GM12878 (cell line): ENCODE data around the gene TEX10. TPM values are rescaled to one million over a fixed set of nuclear protein-coding genes. Genes with fewer than 3 reads are reported as not detected.

Source experiments
- ATAC-seq: fragments of 200-7000 bp; cut with Tn5 transposase; 3 replicates; pipeline ENCODE4 v1.9.1; 2020; ENCODE audit warnings: mild to moderate bottlenecking, moderate library complexity
- BruUV-seq: library from RNA; stranded (reverse); fragments of 400-500 nt; replicated peaks from 2 replicates; lab custom pipeline; 2021; lab: Mats Ljungman, UMichigan
- CTCF ChIA-PET: fragments of 300-600 bp; sonication (Branson Sonifier 250); formaldehyde crosslinking; extraction: SDS; loops from one replicate; lab custom pipeline; 2021; ENCODE audit warnings: inconsistent platforms; lab: Yijun Ruan, JAX
- POLR2A ChIA-PET: fragments of 350-600 bp; formaldehyde crosslinking; extraction: SDS; loops from one replicate; lab custom pipeline; 2021; ENCODE audit warnings: inconsistent platforms; lab: Charles Lee
- RAD21 ChIA-PET: fragments of 300-600 bp; sonication (Branson Sonifier 250); formaldehyde crosslinking; loops from one replicate; lab custom pipeline; 2023; ENCODE audit warnings: antibody characterized with exemption; ENCODE audit not compliant: unreplicated experiment; lab: Charles Lee
- SMC1A ChIA-PET: fragments of 300-600 bp; sonication (Branson Sonifier 250); formaldehyde crosslinking; loops from one replicate; lab custom pipeline; 2023; ENCODE audit not compliant: unreplicated experiment, uncharacterized antibody; lab: Charles Lee
- DNase-seq: peaks from one replicate; pipeline ENCODE4 v3.0.0-alpha.2; 2011; ENCODE audit warnings: low read depth, low spot score
- FAIRE-seq: peaks from 3 replicates; lab custom pipeline; 2011; peaks lifted over from hg19 to GRCh38; lab: Jason Lieb, UNC
- H2AFZ ChIP-seq: 2 replicates; pipeline ENCODE4 v1.6.0; 2011; ENCODE audit warnings: low read depth, low read length, control low read depth; ENCODE audit not compliant: control insufficient read depth
- H3K27ac ChIP-seq: 2 replicates; pipeline ENCODE4 v1.5.1; 2011; ENCODE audit warnings: control low read depth; ENCODE audit not compliant: control insufficient read depth, insufficient read depth
- H3K27me3 ChIP-seq, 2 experiments: replicated peaks in 1 of 2; 2 replicates each; pipeline versions ENCODE4 v1.6.0 to v1.6.1; 2011; ENCODE audit warnings: low read length in 1 of 2; ENCODE audit not compliant: control insufficient read depth in 2 of 2, insufficient read depth in 2 of 2
- H3K36me3 ChIP-seq, 2 experiments: 2 replicates each; pipeline ENCODE4 v1.5.1; 2011; ENCODE audit warnings: low read length in 1 of 2; ENCODE audit not compliant: control insufficient read depth in 2 of 2, insufficient read depth in 2 of 2
- H3K4me1 ChIP-seq: 2 replicates; pipeline ENCODE4 v1.6.1; 2011; ENCODE audit warnings: mild to moderate bottlenecking, low read length, moderate library complexity, mixed read lengths; ENCODE audit not compliant: control insufficient read depth, insufficient read depth
- H3K4me2 ChIP-seq: 2 replicates; pipeline ENCODE4 v1.6.0; 2011; ENCODE audit warnings: control low read depth; ENCODE audit not compliant: control insufficient read depth, insufficient read depth
- H3K4me3 ChIP-seq: fragments of 200-600 bp; sonication (generic); 2 replicates; pipeline ENCODE4 v1.5.1; 2016
- H3K79me2 ChIP-seq: 2 replicates; pipeline ENCODE4 v1.6.0; 2011; ENCODE audit warnings: low read length; ENCODE audit not compliant: control insufficient read depth, insufficient read depth
- H3K9ac ChIP-seq: 2 replicates; pipeline ENCODE4 v1.8.0; 2011; ENCODE audit warnings: low read length, control low read depth, mixed read lengths; ENCODE audit not compliant: control insufficient read depth, insufficient read depth
- H3K9me3 ChIP-seq: replicated peaks from 3 replicates; pipeline ENCODE4 v1.5.1; 2011; ENCODE audit warnings: mild to moderate bottlenecking, low read length; ENCODE audit not compliant: control insufficient read depth, insufficient read depth
- H4K20me1 ChIP-seq: 2 replicates; pipeline ENCODE4 v1.6.0; 2011; ENCODE audit not compliant: control insufficient read depth, insufficient read depth
- ASH2L ChIP-seq: fragments of 300-600, 200-600 bp; sonication (generic); IDR thresholded peaks from 2 replicates; pipeline ENCODE4 v1.6.1; 2017; ENCODE audit warnings: low read depth, mild to moderate bottlenecking, borderline replicate concordance
- BCL11A ChIP-seq: IDR thresholded peaks from 2 replicates; pipeline ENCODE4 v1.6.1; 2011; ENCODE audit warnings: low read depth, low read length
- CREB1 ChIP-seq: IDR thresholded peaks from 2 replicates; pipeline ENCODE4 v1.6.1; 2012; ENCODE audit warnings: low read depth, mild to moderate bottlenecking, inconsistent platforms
- CREM ChIP-seq: IDR thresholded peaks from 2 replicates; pipeline ENCODE4 v1.6.1; 2014; ENCODE audit warnings: antibody characterized with exemption, low read depth
- EGR1 ChIP-seq, 2 experiments: IDR thresholded peaks; 1 replicate in 1 of 2; 2 replicates in 1 of 2; pipeline ENCODE4 v1.6.1; 2011 to 2012; ENCODE audit warnings: low read depth in 2 of 2, low read length in 2 of 2, borderline replicate concordance in 1 of 2, mild to moderate bottlenecking in 1 of 2, moderate library complexity in 1 of 2
- ESRRA ChIP-seq: IDR thresholded peaks from 2 replicates; pipeline ENCODE4 v1.6.1; 2012; ENCODE audit warnings: mild to moderate bottlenecking, low read length, improper control_type of control experiment
- MAX ChIP-seq: IDR thresholded peaks from 2 replicates; pipeline ENCODE4 v1.6.1; 2012; ENCODE audit warnings: low read depth, low read length, improper control_type of control experiment
- NRF1 ChIP-seq: conservative IDR thresholded peaks from 2 replicates; pipeline ENCODE4 v1.6.1; 2011; ENCODE audit warnings: mild to moderate bottlenecking, low read depth, low read length, improper control_type of control experiment
- RCOR1 ChIP-seq: conservative IDR thresholded peaks from 2 replicates; pipeline ENCODE4 v1.6.1; 2012; ENCODE audit warnings: low read depth, low read length, improper control_type of control experiment
- RFX5 ChIP-seq: IDR thresholded peaks from 2 replicates; pipeline ENCODE4 v1.6.1; 2011; ENCODE audit warnings: low read depth, low read length, improper control_type of control experiment
- SKIL ChIP-seq: fragments of 450-650 bp; IDR thresholded peaks from 2 replicates; pipeline ENCODE4 v1.6.1; 2017; ENCODE audit warnings: mild to moderate bottlenecking, low read depth, inconsistent platforms; ENCODE audit not compliant: poor library complexity, severe bottlenecking
- SMAD5 ChIP-seq: IDR thresholded peaks from 2 replicates; pipeline ENCODE4 v1.6.1; 2016; ENCODE audit warnings: antibody characterized with exemption, low read depth
- SMC3 ChIP-seq: IDR thresholded peaks from 2 replicates; pipeline ENCODE4 v1.6.1; 2011; ENCODE audit warnings: low read length, improper control_type of control experiment, borderline replicate concordance
- SUPT20H ChIP-seq: IDR thresholded peaks from 2 replicates; pipeline ENCODE4 v1.6.1; 2011; ENCODE audit warnings: low read depth, mild to moderate bottlenecking, low read length, moderate library complexity, borderline replicate concordance; ENCODE audit not compliant: control insufficient read depth
- WGBS: methylation state at CpG from one replicate; pipeline ENCODE4 v1.1.6; 2016; ENCODE audit warnings: low lambda C conversion rate; ENCODE audit not compliant: insufficient replicate concordance, insufficient coverage; ENCODE audit errors: missing lambda C conversion rate; 5-methylcytosine and 5-hydroxymethylcytosine counted together
- in situ Hi-C: fragments of 300-500 bp; cut with MboI; formaldehyde crosslinking; loops from 9 replicates; pipeline ENCODE4 v1.14.3; 2018; ENCODE audit warnings: mixed read lengths
- intact Hi-C: fragments of 100-400 bp; cut with micrococcal nuclease; formaldehyde crosslinking; loops from one replicate; pipeline ENCODE4 v1.14.2; 2022; ENCODE audit not compliant: unreplicated experiment
- polyA plus RNA-seq, 11 experiments: library from polyadenylated mRNA; depleted of rRNA in 4 of 11; unstranded in 6 of 11; stranded (reverse) in 5 of 11; fragments of >200 nt; fragmentation: Nextera tagmentation in 4 of 11; fragmentation: Illumina TruSeq in 1 of 11; extraction: Ambion mirVana in 4 of 11; extraction: Trizol in 1 of 11; gene quantifications; 1 replicate in 1 of 11; 2 replicates in 10 of 11; pipeline versions ENCODE4 v1.2.1 to v1.2.3, GENCODE V29; 2011 to 2016; ENCODE audit warnings: inconsistent platforms in 2 of 11, missing spikeins in 2 of 11, low read depth in 1 of 11
- total RNA-seq, 4 experiments: library from RNA; depleted of rRNA in 3 of 4; stranded (reverse); fragments of >200 nt in 3 of 4; fragmentation: Illumina TruSeq in 1 of 4; extraction: Trizol in 1 of 4; gene quantifications; 2 replicates each; pipeline versions ENCODE4 v1.2.1 to v1.2.3, GENCODE V29; 2013 to 2021
- TF ChIP-seq, protein P1 (sequence below): IDR thresholded peaks from 2 replicates; pipeline ENCODE4 v1.6.1; 2012; ENCODE audit warnings: low read length, inconsistent platforms

TEX10 gene
- total and polyA plus RNA-seq, 10 of the 15 experiments (the other 5 are each of a cell fraction or from before 2014, with no cell fraction given): 17.4 to 46.6 (median 36.2) TPM

DNA sequence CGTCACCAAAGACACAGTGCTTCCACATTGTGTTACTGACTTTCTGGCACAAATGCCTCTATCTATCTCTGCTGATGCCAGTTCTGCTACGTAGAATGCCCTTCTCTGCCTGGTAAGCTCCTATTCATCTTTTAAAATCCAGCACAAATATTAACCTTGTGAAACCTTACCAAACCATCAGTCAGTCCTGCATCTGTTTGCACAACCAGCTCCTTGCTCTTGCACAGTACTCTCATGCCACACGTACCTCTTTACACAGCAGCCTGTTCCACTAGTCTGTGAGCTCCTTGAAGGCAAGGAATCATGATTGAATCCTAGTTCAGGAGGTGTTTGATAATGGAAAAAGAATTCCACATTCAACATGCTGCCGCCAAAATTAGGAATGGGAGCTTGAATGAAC is 56.3 kb downstream of the TEX10 start:
- TF ChIP-seq SMAD5: no peak
- no peak for TF ChIP-seq SKIL
- TF ChIP-seq ESRRA: no peak
- no peak for TF ChIP-seq MAX
- ATAC-seq (no peak), FAIRE-seq (no peak), DNase-seq (no peak)
- Histone ChIP-seq H3K79me2 (no peaks in the 10 kb centered on the region), H3K36me3 (peaks cover 22 to 33% of the 10 kb centered on the region in 2 experiments), H3K9ac (no peak overlapping the region), H3K4me1 (no peaks in the 10 kb centered on the region), H3K27ac (no peak overlapping the region), H3K9me3 (no peaks in the 10 kb centered on the region), H3K4me2 (no peak overlapping the region), H3K27me3 (no peaks in the 10 kb centered on the region), H4K20me1 (no peaks in the 10 kb centered on the region), H3K4me3 (no peak overlapping the region), H2AFZ (no peak overlapping the region)
- 99% methylated on average over 4 of the region's 4 CpGs for WGBS
- SMC1A ChIA-PET: interaction anchor here (1.3 to 1.6 kb wide), 2 partner anchors 12 to 45 kb away, joined by 3 to 4 read pairs; no protein-coding TSS in a partner anchor
- in situ Hi-C loops (no loop called here), intact Hi-C loops (no loop called here)
- CTCF ChIA-PET: interaction anchor here (1.0 to 1.1 kb wide), 2 partner anchors 9 to 28 kb away, joined by 3 read pairs; no protein-coding TSS in a partner anchor
- RAD21 ChIA-PET: no interaction called here
- no TSS peak for BruUV-seq
- POLR2A ChIA-PET: no interaction called here

DNA sequence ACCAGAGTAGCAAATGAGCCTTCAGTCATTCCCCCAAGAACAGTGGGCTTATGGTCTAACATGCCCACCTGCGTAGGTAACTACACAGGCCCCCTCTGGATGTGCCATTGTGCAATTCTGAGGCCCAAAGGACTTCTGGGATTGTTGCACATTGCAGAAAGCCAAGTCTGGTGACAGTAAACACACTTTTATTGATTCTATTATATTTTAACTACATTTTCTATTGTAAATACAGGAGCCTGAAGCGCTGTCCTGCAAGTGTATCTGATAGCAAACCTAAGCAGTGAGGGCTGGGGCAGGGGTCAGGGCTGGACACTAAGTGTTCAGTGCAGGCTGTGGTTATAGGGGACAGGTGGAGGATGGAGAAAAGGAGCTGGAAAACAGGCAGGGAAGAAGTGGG is 57.5 kb downstream of the TEX10 start:
- Histone ChIP-seq H3K4me3 (no peak overlapping the region), H2AFZ (no peak overlapping the region), H3K4me2 (no peak overlapping the region), H3K9ac (no peak overlapping the region), H3K9me3 (no peaks in the 10 kb centered on the region), H3K27ac (no peak overlapping the region), H3K79me2 (no peaks in the 10 kb centered on the region), H3K36me3 (peaks cover 18 to 24% of the 10 kb centered on the region in 2 experiments), H4K20me1 (no peaks in the 10 kb centered on the region), H3K27me3 (no peaks in the 10 kb centered on the region), H3K4me1 (no peaks in the 10 kb centered on the region)
- ChIA-PET RAD21 (no interaction called here), POLR2A (no interaction called here), SMC1A (interaction anchor here (1.6 kb wide), 1 partner anchor 43 kb away, joined by 4 read pairs; no protein-coding TSS in a partner anchor), CTCF (interaction anchor here (1.0 kb wide), 1 partner anchor 30 kb away, joined by 3 read pairs; no protein-coding TSS in a partner anchor)
- DNase-seq: no peak
- TF ChIP-seq BCL11A (no peak), EGR1 (IDR thresholded peaks at IDR 0.05; ENCODE audit: borderline replicate concordance in 1 of 2, low read depth in 2 of 2, low read length in 2 of 2) (no peak), ASH2L (no peak), SUPT20H (no peak), CREB1 (no peak), RFX5 (no peak), CREM (no peak), SMAD5 (no peak), RCOR1 (no peak), SMC3 (no peak), NRF1 (no peak)
- TF ChIP-seq, protein P1, sequence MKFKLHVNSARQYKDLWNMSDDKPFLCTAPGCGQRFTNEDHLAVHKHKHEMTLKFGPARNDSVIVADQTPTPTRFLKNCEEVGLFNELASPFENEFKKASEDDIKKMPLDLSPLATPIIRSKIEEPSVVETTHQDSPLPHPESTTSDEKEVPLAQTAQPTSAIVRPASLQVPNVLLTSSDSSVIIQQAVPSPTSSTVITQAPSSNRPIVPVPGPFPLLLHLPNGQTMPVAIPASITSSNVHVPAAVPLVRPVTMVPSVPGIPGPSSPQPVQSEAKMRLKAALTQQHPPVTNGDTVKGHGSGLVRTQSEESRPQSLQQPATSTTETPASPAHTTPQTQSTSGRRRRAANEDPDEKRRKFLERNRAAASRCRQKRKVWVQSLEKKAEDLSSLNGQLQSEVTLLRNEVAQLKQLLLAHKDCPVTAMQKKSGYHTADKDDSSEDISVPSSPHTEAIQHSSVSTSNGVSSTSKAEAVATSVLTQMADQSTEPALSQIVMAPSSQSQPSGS: no peak
- no peak for ATAC-seq
- in situ Hi-C loops (no loop called here), intact Hi-C loops (no loop called here)
- no TSS peak for BruUV-seq
- 98% methylated on average over 2 of the region's 2 CpGs for WGBS
- no peak for FAIRE-seq
